ENCODE measurements around the gene LRRFIP1.

DNA sequence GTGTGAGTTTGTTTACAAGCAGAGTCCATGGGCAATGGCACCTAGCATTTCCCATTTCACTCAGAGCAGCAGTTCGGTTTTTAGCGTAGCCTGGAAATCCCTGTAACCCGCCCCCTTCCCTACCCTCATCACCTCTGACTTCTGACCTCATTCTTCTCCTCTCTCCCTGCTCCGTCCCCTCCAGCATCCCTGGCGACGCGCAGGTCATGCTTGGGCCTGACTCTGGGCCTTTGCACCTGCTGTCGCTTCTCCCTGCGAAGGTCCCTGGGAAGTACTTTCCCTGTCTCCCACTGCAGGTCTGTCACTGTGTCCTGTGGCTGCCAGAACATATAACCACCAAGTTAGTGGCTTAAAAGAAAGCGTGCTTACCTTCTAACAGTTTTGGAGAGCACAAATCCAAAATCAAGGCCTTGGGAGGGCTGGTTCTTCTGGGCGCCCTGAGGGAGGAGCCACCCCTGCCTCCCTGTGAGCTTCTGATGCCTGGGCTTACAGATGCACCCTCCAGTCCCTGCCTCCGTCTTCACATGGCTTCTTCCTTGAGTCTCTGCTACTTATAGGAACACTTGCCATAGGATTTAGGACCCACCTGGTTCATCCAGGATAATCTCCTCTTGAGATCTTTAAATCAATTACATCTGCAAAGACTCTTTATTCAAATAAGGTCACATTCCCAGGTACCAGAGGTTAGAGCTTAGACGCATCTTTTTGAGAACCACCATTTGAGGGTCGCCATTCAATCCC lies 28.7 kb upstream of the LRRFIP1 start:
- TF ChIP-seq CTCF (IDR thresholded peaks at IDR 0.05), result no peak
- no peak for TF ChIP-seq POLR2A (IDR thresholded peaks at IDR 0.05)

Data from adrenal gland (tissue), 5 donors.